Esophagus muscularis mucosa (tissue), 4 donors: ENCODE measurements around the gene RNF130.

Experiments
- CTCF ChIP-seq, 3 experiments: fragments of 200-600 bp in 2 of 3; fragments of 450-650 bp in 1 of 3; sonication (generic) in 2 of 3; IDR thresholded peaks; one replicate each; pipeline ENCODE4 v1.5.1; 2017 to 2019; ENCODE audit warnings: antibody characterized with exemption in 3 of 3, mild to moderate bottlenecking in 2 of 3, moderate library complexity in 1 of 3
- EP300 ChIP-seq: sonication (generic); formaldehyde crosslinking; IDR thresholded peaks from one replicate; pipeline ENCODE4 v1.6.1; 2017; ENCODE audit warnings: antibody characterized with exemption
- POLR2AphosphoS5 ChIP-seq, 2 donors: sonication (generic); formaldehyde crosslinking; IDR thresholded peaks; one replicate each; pipeline ENCODE4 v1.6.1; 2017; ENCODE audit warnings: antibody characterized with exemption in 2 of 2

- no peak for TF ChIP-seq CTCF (IDR thresholded peaks at IDR 0.05)
- no peak for TF ChIP-seq POLR2AphosphoS5 (IDR thresholded peaks at IDR 0.05)
- no peak for TF ChIP-seq EP300
These were observed 9.9 kb upstream of the RNF130 start for GRCh38 chr5:180081481-180081880.
